A549 (cell line): ENCODE measurements around the gene VSX1. TPM values are rescaled to one million over a fixed set of nuclear protein-coding genes. Genes with fewer than 3 reads are reported as not detected.
A peak's percentile ranks its signal among the peaks of the same experiment; 100 is the strongest.

ENCODE experiments used
- ATAC-seq, 2 experiments: fragments of 200-7000 bp in 1 of 2; fragments of >200 bp in 1 of 2; cut with Nextera tagmentation in 1 of 2; cut with Tn5 transposase in 1 of 2; 3 replicates each; pipeline versions ENCODE4 v1.8.0 to v1.9.1; 2018 to 2020; ENCODE audit warnings: mild to moderate bottlenecking in 1 of 2, moderate library complexity in 1 of 2
- CTCF ChIA-PET: fragments of 300-600 bp; sonication (Branson Sonifier 250); formaldehyde crosslinking; extraction: SDS; loops from one replicate; lab custom pipeline; 2021; ENCODE audit warnings: antibody characterized with exemption, inconsistent platforms; lab: Yijun Ruan, JAX
- POLR2A ChIA-PET: fragments of 350-600 bp; formaldehyde crosslinking; extraction: SDS; loops from one replicate; lab custom pipeline; 2021; ENCODE audit warnings: antibody characterized with exemption, inconsistent platforms; lab: Yijun Ruan, JAX
- DNase-seq, 2 experiments: peaks; one replicate each; pipeline versions ENCODE4 v3.0.0 to v3.0.0-alpha.2; 2011 to 2016; ENCODE audit warnings: low read depth in 1 of 2, low spot score in 1 of 2
- FAIRE-seq: peaks from 2 replicates; lab custom pipeline; 2011; peaks lifted over from hg19 to GRCh38; lab: Jason Lieb, UNC
- H3K27ac ChIP-seq, 2 experiments: fragments of >200 bp; sonication (Bioruptor Twin); formaldehyde crosslinking; 3 replicates each; pipeline ENCODE4 v1.5.1; 2016 to 2017
- H3K4me1 ChIP-seq: fragments of >200 bp; sonication (Bioruptor Twin); formaldehyde crosslinking; 3 replicates; pipeline ENCODE4 v1.6.1; 2016
- H3K4me2 ChIP-seq: fragments of >200 bp; sonication (Bioruptor Twin); formaldehyde crosslinking; 3 replicates; pipeline ENCODE4 v1.6.1; 2016
- H3K4me3 ChIP-seq: fragments of >200 bp; sonication (Bioruptor Twin); formaldehyde crosslinking; 3 replicates; pipeline ENCODE4 v1.5.1; 2016
- H3K9me3 ChIP-seq: fragments of >200 bp; sonication (Bioruptor Twin); formaldehyde crosslinking; 3 replicates; pipeline ENCODE4 v1.6.1; 2016
- BHLHE40 ChIP-seq: IDR thresholded peaks from 2 replicates; pipeline ENCODE4 v1.6.1; 2012; ENCODE audit warnings: low read depth, low read length, inconsistent platforms
- CEBPB ChIP-seq, 2 experiments: fragments of >200 bp in 1 of 2; sonication (Bioruptor Twin) in 1 of 2; formaldehyde crosslinking in 1 of 2; IDR thresholded peaks; 2 replicates each; pipeline ENCODE4 v1.6.1; 2012 to 2016
- EHF ChIP-seq: fragments of 250-450 bp; sonication (Bioruptor Pico); IDR thresholded peaks from 2 replicates; pipeline ENCODE4 v1.5.0; 2020; ENCODE audit warnings: mild to moderate bottlenecking
- EHMT2 ChIP-seq: fragments of 200-600 bp; sonication (generic); IDR thresholded peaks from 2 replicates; pipeline ENCODE4 v1.6.1; 2016; ENCODE audit warnings: antibody characterized with exemption, low read depth, mild to moderate bottlenecking, moderate library complexity
- ESRRA ChIP-seq: fragments of 150-350 bp; IDR thresholded peaks from 2 replicates; pipeline ENCODE4 v1.6.1; 2014; ENCODE audit warnings: mild to moderate bottlenecking, low read length, borderline replicate concordance
- GATA3 ChIP-seq: IDR thresholded peaks from 2 replicates; pipeline ENCODE4 v1.6.1; 2012; ENCODE audit warnings: borderline replicate concordance
- HDAC2 ChIP-seq: fragments of 200-600 bp; sonication (generic); IDR thresholded peaks from 2 replicates; pipeline ENCODE4 v1.6.1; 2016
- HOXB5 ChIP-seq: fragments of 250-450 bp; sonication (Bioruptor Pico); IDR thresholded peaks from 2 replicates; pipeline ENCODE4 v1.5.0; 2020; ENCODE audit warnings: mild to moderate bottlenecking, moderate library complexity
- JUN ChIP-seq, 2 experiments: fragments of >200 bp; sonication (Bioruptor Twin); formaldehyde crosslinking; IDR thresholded peaks; 2 replicates in 1 of 2; 3 replicates in 1 of 2; pipeline ENCODE4 v1.6.1; 2016 to 2017
- MAZ ChIP-seq: fragments of 150-350 bp; IDR thresholded peaks from 2 replicates; pipeline ENCODE4 v1.6.1; 2014; ENCODE audit warnings: antibody characterized with exemption, low read depth, low read length, borderline replicate concordance
- PBX3 ChIP-seq: IDR thresholded peaks from 2 replicates; pipeline ENCODE4 v1.6.1; 2012
- PHF8 ChIP-seq: fragments of 200-600 bp; sonication (generic); IDR thresholded peaks from 2 replicates; pipeline ENCODE4 v1.6.1; 2016; ENCODE audit warnings: low read depth, mild to moderate bottlenecking, antibody characterized with exemption, moderate library complexity, borderline replicate concordance
- POLR2AphosphoS2 ChIP-seq: conservative IDR thresholded peaks from 2 replicates; pipeline ENCODE4 v1.6.1; 2012; ENCODE audit warnings: low read length, improper control_type of control experiment, inconsistent platforms
- RCOR1 ChIP-seq: fragments of 150-350 bp; IDR thresholded peaks from 2 replicates; pipeline ENCODE4 v1.6.1; 2014; ENCODE audit warnings: antibody characterized with exemption, low read length, low read depth
- RFX5 ChIP-seq: fragments of 450-650 bp; IDR thresholded peaks from 2 replicates; pipeline ENCODE4 v1.7.1; 2014; ENCODE audit warnings: antibody characterized with exemption, mild to moderate bottlenecking, moderate library complexity
- RNF2 ChIP-seq: fragments of 200-600 bp; sonication (generic); IDR thresholded peaks from 2 replicates; pipeline ENCODE4 v1.6.1; 2016; ENCODE audit warnings: low read depth, mild to moderate bottlenecking, antibody characterized with exemption, moderate library complexity, borderline replicate concordance
- SMC3 ChIP-seq: fragments of >200 bp; sonication (Bioruptor Twin); formaldehyde crosslinking; IDR thresholded peaks from 3 replicates; pipeline ENCODE4 v1.6.1; 2018; ENCODE audit warnings: inconsistent platforms
- SREBF2 ChIP-seq: fragments of 450-650 bp; IDR thresholded peaks from 2 replicates; pipeline ENCODE4 v1.6.1; 2014; ENCODE audit warnings: mild to moderate bottlenecking, moderate library complexity
- TFCP2L1 ChIP-seq: fragments of 250-450 bp; sonication (Bioruptor Pico); IDR thresholded peaks from 2 replicates; pipeline ENCODE4 v1.5.0; 2021; ENCODE audit warnings: mild to moderate bottlenecking
- USF2 ChIP-seq: fragments of 450-650 bp; IDR thresholded peaks from 2 replicates; pipeline ENCODE4 v1.6.1; 2014; ENCODE audit warnings: antibody characterized with exemption
- ZNF302 ChIP-seq: fragments of 250-450 bp; sonication (Bioruptor Pico); IDR thresholded peaks from 2 replicates; pipeline ENCODE4 v1.9.0; 2021; ENCODE audit warnings: inconsistent platforms, mild to moderate bottlenecking, moderate library complexity
- ZSCAN20 ChIP-seq: fragments of 250-450 bp; sonication (Bioruptor Pico); IDR thresholded peaks from 2 replicates; pipeline ENCODE4 v1.8.0; 2022; ENCODE audit warnings: mild to moderate bottlenecking, moderate library complexity
- WGBS: methylation state at CpG from one replicate; pipeline ENCODE4 v1.1.6; 2017; ENCODE audit errors: missing lambda C conversion rate; 5-methylcytosine and 5-hydroxymethylcytosine counted together
- polyA plus RNA-seq, 4 experiments: library from polyadenylated mRNA; depleted of rRNA in 3 of 4; stranded (reverse); fragments of >200 nt; fragmentation: RNase III in 1 of 4; extraction: RNeasy Plus Mini Kit Qiagen cat#74134 plus additional on column Dnase treatment in 1 of 4; gene quantifications; 2 replicates in 3 of 4; 3 replicates in 1 of 4; pipeline ENCODE4 v1.2.3, GENCODE V29; 2011 to 2017
- TF ChIP-seq, protein P1 (sequence below): fragments of >200 bp; sonication (Bioruptor Twin); formaldehyde crosslinking; IDR thresholded peaks from 3 replicates; pipeline ENCODE4 v1.5.1; 2016
- TF ChIP-seq, protein P2 (sequence below): IDR thresholded peaks from 2 replicates; pipeline ENCODE4 v1.6.1; 2012

The VSX1 gene
- polyA plus RNA-seq, 2 of the 4 experiments (the other 2 are of a cell fraction): 0.77 to 2.9 TPM

DNA sequence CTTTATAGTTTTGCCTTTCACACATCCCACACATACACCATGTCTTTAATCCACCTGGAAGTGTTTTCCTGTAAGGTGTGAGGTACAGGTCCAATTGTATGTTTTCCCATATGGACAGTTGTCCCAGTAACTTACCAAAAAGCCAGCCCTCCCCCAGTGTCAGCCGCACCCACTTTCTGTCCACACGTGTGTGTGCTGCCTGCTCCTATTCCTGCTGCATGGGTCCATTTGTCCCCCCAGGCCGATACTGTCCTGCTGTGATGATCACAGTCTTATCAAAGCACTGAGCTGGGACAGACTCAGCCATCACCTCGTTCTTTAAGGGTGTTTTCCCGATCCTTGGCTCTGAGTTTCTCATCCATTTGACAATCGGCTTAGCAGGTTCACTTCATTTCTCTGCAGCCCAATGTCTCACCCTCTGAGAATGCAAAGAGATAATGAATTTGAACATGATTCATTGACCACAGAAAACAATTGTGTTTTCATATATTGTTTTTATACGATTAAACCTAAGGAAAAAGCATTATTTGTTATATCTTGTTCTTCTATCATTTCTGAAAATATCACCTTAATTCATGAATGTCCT lies 9.6 kb downstream of the VSX1 start:
- no peak overlapping the region for H3K4me3 ChIP-seq
- peak overlapping the region in 1 of 2 experiments; percentile 35; a peak in 2 of 6 replicates for H3K27ac ChIP-seq
- H3K4me2 ChIP-seq: peak overlapping the region; percentile 29; the same call in 2 of the 3 replicates
- no peaks in the 10 kb centered on the region for H3K9me3 ChIP-seq
- FAIRE-seq (no peak), DNase-seq (no peak), ATAC-seq (no peak)
- H3K4me1 ChIP-seq: peaks cover 45% of the 10 kb centered on the region
- CTCF ChIA-PET: interaction anchor here (0.8 to 2.3 kb wide), 3 partner anchors 12 to 78 kb away, joined by 3 to 7 read pairs (median 3); no protein-coding TSS in a partner anchor
- TF ChIP-seq BHLHE40 (no peak), RNF2 (no peak), GATA3 (no peak), ESRRA (no peak), EHMT2 (no peak), HDAC2 (no peak), RCOR1 (no peak), POLR2AphosphoS2 (no peak), EHF (CRISPR knock-in tag) (no peak), SREBF2 (no peak), ZSCAN20 (CRISPR knock-in tag) (no peak), RFX5 (no peak), HOXB5 (CRISPR knock-in tag) (no peak), TFCP2L1 (no peak), SMC3 (no peak)
- TF ChIP-seq, protein P1, sequence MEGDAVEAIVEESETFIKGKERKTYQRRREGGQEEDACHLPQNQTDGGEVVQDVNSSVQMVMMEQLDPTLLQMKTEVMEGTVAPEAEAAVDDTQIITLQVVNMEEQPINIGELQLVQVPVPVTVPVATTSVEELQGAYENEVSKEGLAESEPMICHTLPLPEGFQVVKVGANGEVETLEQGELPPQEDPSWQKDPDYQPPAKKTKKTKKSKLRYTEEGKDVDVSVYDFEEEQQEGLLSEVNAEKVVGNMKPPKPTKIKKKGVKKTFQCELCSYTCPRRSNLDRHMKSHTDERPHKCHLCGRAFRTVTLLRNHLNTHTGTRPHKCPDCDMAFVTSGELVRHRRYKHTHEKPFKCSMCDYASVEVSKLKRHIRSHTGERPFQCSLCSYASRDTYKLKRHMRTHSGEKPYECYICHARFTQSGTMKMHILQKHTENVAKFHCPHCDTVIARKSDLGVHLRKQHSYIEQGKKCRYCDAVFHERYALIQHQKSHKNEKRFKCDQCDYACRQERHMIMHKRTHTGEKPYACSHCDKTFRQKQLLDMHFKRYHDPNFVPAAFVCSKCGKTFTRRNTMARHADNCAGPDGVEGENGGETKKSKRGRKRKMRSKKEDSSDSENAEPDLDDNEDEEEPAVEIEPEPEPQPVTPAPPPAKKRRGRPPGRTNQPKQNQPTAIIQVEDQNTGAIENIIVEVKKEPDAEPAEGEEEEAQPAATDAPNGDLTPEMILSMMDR: no peak
- 52% methylated on average over 7 of the region's 7 CpGs for WGBS
- POLR2A ChIA-PET: no interaction called here

DNA sequence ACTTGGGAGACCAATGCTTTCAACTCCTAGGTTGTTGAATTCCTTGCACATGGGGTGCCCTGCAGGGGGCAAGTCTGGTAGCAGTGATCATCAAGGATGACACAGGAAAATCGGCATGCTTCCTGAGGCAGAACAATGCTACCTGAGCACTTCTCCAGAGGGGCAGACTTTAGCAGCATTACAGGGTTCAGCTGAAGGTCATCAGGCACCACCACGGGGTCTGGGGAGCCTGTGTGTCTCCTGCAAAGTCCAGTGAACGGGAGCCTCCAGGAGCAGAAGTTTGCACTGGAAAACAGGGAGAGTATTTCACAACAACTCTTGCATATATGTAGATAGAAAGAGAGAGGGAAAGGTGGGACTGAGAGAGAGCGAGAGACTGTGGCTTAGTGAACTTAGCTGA lies 10.2 kb downstream of the VSX1 start:
- ATAC-seq: peak; percentile 47 to 61; a peak in 5 of 6 replicates
- no peak overlapping the region for H3K4me3 ChIP-seq
- H3K27ac ChIP-seq: peak overlapping the region in 1 of 2 experiments; percentile 35; a peak in 2 of 6 replicates
- no peak for FAIRE-seq
- DNase-seq: no peak
- H3K4me1 ChIP-seq: peaks cover 39% of the 10 kb centered on the region
- H3K9me3 ChIP-seq: no peaks in the 10 kb centered on the region
- peak overlapping the region; percentile 29; the same call in 2 of the 3 replicates for H3K4me2 ChIP-seq
- 35% methylated on average over 4 of the region's 4 CpGs for WGBS
- TF ChIP-seq ZNF302 (CRISPR knock-in tag) (no peak), PBX3 (no peak), CEBPB (IDR thresholded peaks at IDR 0.05) (peak in 1 of 2 experiments; percentile 34; a peak in 2 of 4 replicates)
- TF ChIP-seq, protein P2, sequence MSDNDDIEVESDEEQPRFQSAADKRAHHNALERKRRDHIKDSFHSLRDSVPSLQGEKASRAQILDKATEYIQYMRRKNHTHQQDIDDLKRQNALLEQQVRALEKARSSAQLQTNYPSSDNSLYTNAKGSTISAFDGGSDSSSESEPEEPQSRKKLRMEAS: no peak
- POLR2A ChIA-PET: no interaction called here
- CTCF ChIA-PET: interaction anchor here (1.1 to 2.3 kb wide), 4 partner anchors 11 to 326 kb away, joined by 3 to 7 read pairs (median 4); no protein-coding TSS in a partner anchor

DNA sequence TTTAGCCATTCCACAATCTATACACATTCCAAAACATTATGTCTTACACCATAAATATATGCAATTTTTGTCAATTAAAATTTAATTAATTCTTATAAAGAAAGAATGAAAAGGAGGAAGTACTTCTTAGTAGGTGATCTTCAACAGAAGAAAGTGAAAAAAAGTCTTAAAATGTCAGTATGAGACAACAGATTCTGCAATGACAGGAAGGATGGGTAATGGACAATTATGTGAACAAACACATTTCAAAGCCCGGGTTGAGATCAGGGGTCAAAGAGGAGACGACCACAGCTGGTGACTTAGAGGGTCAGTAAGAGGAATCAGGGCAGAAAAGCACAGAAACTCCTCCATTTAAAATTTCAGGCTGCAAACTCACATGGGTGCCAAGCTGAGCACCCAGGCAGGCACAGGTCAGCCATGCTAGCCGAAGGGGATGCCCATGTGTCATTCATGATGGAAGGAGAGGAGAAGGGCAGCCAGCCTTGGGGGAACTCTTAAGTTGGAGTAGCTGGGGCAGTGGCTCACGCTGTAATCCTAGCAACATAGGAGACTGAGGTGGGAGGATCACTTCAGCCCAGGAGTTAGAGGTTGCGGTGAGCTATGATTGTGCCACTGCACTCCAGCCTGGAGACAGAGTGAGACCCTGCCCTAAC lies 11.0 kb downstream of the VSX1 start:
- DNase-seq (no peak), ATAC-seq (peak in 1 of 2 experiments; percentile 52; a peak in 3 of 6 replicates), FAIRE-seq (no peak)
- ChIA-PET CTCF (interaction anchor here (0.6 to 2.3 kb wide), 5 partner anchors 10 to 326 kb away, joined by 3 to 7 read pairs (median 4); no protein-coding TSS in a partner anchor), POLR2A (no interaction called here)
- WGBS: 51% methylated on average over 5 of the region's 5 CpGs
- Histone ChIP-seq H3K27ac (no peak overlapping the region), H3K4me3 (no peak overlapping the region), H3K4me1 (peaks cover 36% of the 10 kb centered on the region), H3K9me3 (no peaks in the 10 kb centered on the region), H3K4me2 (0 out of 3 replicates have a peak overlapping the region, but pooled peaks have one; percentile 29)
- no peak for TF ChIP-seq JUN (IDR thresholded peaks at IDR 0.05)
- no peak for TF ChIP-seq ZSCAN20 (CRISPR knock-in tag)
- no peak for TF ChIP-seq USF2
- no peak for TF ChIP-seq MAZ
- TF ChIP-seq SMC3: no peak
- TF ChIP-seq PHF8: no peak
- TF ChIP-seq ZNF302 (CRISPR knock-in tag): no peak
- TF ChIP-seq PBX3: no peak
